GM23338 (cell line): ENCODE measurements around the gene CIAO3. TPM values are rescaled to one million over a fixed set of nuclear protein-coding genes. Genes with fewer than 3 reads are reported as not detected.

Source experiments
- ATAC-seq: fragments of 200-7000 bp; cut with Tn5 transposase; 3 replicates; pipeline ENCODE4 v1.9.1; 2020
- DNase-seq: peaks from one replicate; pipeline ENCODE4 v3.0.0-alpha.2; 2015; ENCODE audit warnings: low spot score
- H2AFZ ChIP-seq: fragments of 200-600 bp; sonication (generic); 2 replicates; pipeline ENCODE4 v1.8.0; 2016; ENCODE audit warnings: antibody characterized with exemption, mild to moderate bottlenecking, moderate library complexity
- H3F3A ChIP-seq: fragments of 200-600 bp; sonication (generic); replicated peaks from 2 replicates; pipeline ENCODE4 v1.8.0; 2017; ENCODE audit warnings: antibody characterized with exemption, mixed run types, low read depth
- H3K27ac ChIP-seq: fragments of 200-600 bp; sonication (generic); 2 replicates; pipeline ENCODE4 v1.6.1; 2016; ENCODE audit warnings: low read depth
- H3K27me3 ChIP-seq: fragments of 200-600 bp; sonication (generic); 2 replicates; pipeline ENCODE4 v1.8.0; 2016; ENCODE audit warnings: mild to moderate bottlenecking, mixed run types, moderate library complexity; ENCODE audit not compliant: insufficient read depth
- H3K36me3 ChIP-seq: fragments of 200-600 bp; sonication (generic); 2 replicates; pipeline ENCODE4 v1.8.0; 2016; ENCODE audit warnings: mild to moderate bottlenecking; ENCODE audit not compliant: insufficient read depth
- H3K4me1 ChIP-seq: fragments of 200-600 bp; sonication (generic); 2 replicates; pipeline ENCODE4 v1.8.0; 2016; ENCODE audit warnings: mild to moderate bottlenecking, moderate library complexity; ENCODE audit not compliant: insufficient read depth
- H3K4me2 ChIP-seq: fragments of 200-600 bp; sonication (generic); 2 replicates; pipeline ENCODE4 v1.7.1; 2017; ENCODE audit warnings: mixed run types
- H3K4me3 ChIP-seq: fragments of 200-600 bp; sonication (generic); 2 replicates; pipeline ENCODE4 v1.6.1; 2016; ENCODE audit warnings: mixed run types
- H3K79me2 ChIP-seq: fragments of 200-600 bp; sonication (generic); replicated peaks from 2 replicates; pipeline ENCODE4 v1.8.0; 2017; ENCODE audit warnings: mild to moderate bottlenecking; ENCODE audit not compliant: insufficient read depth
- H3K9me2 ChIP-seq: fragments of 200-600 bp; sonication (generic); 2 replicates; pipeline ENCODE4 v1.8.0; 2017; ENCODE audit not compliant: insufficient read depth
- H4K20me1 ChIP-seq: fragments of 200-600 bp; sonication (generic); replicated peaks from 2 replicates; pipeline ENCODE4 v1.8.0; 2017; ENCODE audit warnings: mild to moderate bottlenecking; ENCODE audit not compliant: insufficient read depth
- H3K27ac Mint-ChIP-seq: 2 replicates; pipeline ENCODE4 v1.8.0; 2020; ENCODE audit warnings: inconsistent platforms, mild to moderate bottlenecking, moderate library complexity, mixed read lengths
- H3K27me3 Mint-ChIP-seq: 3 replicates; pipeline ENCODE4 v1.8.0; 2022; ENCODE audit warnings: low read depth, mild to moderate bottlenecking, moderate library complexity, mixed read lengths, inconsistent platforms; ENCODE audit not compliant: insufficient read depth, poor library complexity
- H3K36me3 Mint-ChIP-seq: 3 replicates; pipeline ENCODE4 v1.8.0; 2021; ENCODE audit warnings: low read depth, mild to moderate bottlenecking, inconsistent platforms, moderate library complexity, mixed read lengths
- H3K4me1 Mint-ChIP-seq: 3 replicates; pipeline ENCODE4 v1.8.0; 2020; ENCODE audit warnings: mild to moderate bottlenecking, inconsistent platforms, mixed read lengths
- H3K4me3 Mint-ChIP-seq: 3 replicates; pipeline ENCODE4 v1.8.0; 2021; ENCODE audit warnings: moderate library complexity, mild to moderate bottlenecking, inconsistent platforms, mixed read lengths
- H3K9me3 Mint-ChIP-seq: 3 replicates; pipeline ENCODE4 v1.8.0; 2020; ENCODE audit warnings: moderate library complexity, mild to moderate bottlenecking, inconsistent platforms, mixed read lengths
- EZH2phosphoT487 ChIP-seq: fragments of 200-600 bp; sonication (generic); IDR thresholded peaks from one replicate; pipeline ENCODE4 v1.8.1; 2018; ENCODE audit warnings: antibody characterized with exemption; ENCODE audit not compliant: unreplicated experiment
- JUNB ChIP-seq: IDR thresholded peaks from one replicate; pipeline ENCODE4 v1.6.1; 2016; ENCODE audit warnings: antibody characterized with exemption; ENCODE audit not compliant: unreplicated experiment
- STAT1 ChIP-seq: IDR thresholded peaks from one replicate; pipeline ENCODE4 v1.6.1; 2016; ENCODE audit warnings: antibody characterized with exemption; ENCODE audit not compliant: unreplicated experiment
- polyA plus RNA-seq: library from polyadenylated mRNA; unstranded; fragments of >200 nt; fragmentation: Nextera tagmentation; extraction: Ambion mirVana; gene quantifications from 2 replicates; pipeline ENCODE4 v1.2.1, GENCODE V29; 2016
- total RNA-seq: library from RNA; depleted of rRNA; stranded (reverse); fragments of >200 nt; shearing (Covaris generic); gene quantifications from 2 replicates; pipeline ENCODE4 v1.2.3, GENCODE V29; 2014
- TF ChIP-seq, protein P1 (sequence below): fragments of 250-450 bp; sonication (Bioruptor Pico); IDR thresholded peaks from 2 replicates; pipeline ENCODE4 v1.5.0; 2020; ENCODE audit warnings: mild to moderate bottlenecking, moderate library complexity

Gene CIAO3
- total and polyA plus RNA-seq, 2 experiments from 2014 or later: 13.0 to 42.3 TPM

DNA sequence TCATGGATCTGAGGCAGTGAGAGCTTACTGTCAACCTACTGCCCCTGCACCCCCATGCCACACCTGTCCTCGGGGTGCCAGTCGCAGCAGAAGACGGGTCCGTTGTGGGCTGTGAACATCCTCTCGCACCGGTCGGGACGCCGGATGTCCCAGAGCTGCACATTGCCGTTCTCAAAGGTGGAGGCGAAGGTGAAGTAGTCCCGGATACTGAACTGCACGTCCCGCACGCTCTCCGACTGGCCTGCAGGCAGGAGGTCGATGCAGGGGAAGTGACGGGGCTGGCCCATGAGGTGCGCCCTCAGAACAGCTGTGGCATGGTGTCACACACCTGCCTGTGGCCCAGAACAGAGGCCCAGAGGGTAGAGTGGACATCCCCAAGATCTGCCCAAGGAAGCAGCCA lies 53.3 kb downstream of the CIAO3 start (continued):
- TF ChIP-seq, protein P1, sequence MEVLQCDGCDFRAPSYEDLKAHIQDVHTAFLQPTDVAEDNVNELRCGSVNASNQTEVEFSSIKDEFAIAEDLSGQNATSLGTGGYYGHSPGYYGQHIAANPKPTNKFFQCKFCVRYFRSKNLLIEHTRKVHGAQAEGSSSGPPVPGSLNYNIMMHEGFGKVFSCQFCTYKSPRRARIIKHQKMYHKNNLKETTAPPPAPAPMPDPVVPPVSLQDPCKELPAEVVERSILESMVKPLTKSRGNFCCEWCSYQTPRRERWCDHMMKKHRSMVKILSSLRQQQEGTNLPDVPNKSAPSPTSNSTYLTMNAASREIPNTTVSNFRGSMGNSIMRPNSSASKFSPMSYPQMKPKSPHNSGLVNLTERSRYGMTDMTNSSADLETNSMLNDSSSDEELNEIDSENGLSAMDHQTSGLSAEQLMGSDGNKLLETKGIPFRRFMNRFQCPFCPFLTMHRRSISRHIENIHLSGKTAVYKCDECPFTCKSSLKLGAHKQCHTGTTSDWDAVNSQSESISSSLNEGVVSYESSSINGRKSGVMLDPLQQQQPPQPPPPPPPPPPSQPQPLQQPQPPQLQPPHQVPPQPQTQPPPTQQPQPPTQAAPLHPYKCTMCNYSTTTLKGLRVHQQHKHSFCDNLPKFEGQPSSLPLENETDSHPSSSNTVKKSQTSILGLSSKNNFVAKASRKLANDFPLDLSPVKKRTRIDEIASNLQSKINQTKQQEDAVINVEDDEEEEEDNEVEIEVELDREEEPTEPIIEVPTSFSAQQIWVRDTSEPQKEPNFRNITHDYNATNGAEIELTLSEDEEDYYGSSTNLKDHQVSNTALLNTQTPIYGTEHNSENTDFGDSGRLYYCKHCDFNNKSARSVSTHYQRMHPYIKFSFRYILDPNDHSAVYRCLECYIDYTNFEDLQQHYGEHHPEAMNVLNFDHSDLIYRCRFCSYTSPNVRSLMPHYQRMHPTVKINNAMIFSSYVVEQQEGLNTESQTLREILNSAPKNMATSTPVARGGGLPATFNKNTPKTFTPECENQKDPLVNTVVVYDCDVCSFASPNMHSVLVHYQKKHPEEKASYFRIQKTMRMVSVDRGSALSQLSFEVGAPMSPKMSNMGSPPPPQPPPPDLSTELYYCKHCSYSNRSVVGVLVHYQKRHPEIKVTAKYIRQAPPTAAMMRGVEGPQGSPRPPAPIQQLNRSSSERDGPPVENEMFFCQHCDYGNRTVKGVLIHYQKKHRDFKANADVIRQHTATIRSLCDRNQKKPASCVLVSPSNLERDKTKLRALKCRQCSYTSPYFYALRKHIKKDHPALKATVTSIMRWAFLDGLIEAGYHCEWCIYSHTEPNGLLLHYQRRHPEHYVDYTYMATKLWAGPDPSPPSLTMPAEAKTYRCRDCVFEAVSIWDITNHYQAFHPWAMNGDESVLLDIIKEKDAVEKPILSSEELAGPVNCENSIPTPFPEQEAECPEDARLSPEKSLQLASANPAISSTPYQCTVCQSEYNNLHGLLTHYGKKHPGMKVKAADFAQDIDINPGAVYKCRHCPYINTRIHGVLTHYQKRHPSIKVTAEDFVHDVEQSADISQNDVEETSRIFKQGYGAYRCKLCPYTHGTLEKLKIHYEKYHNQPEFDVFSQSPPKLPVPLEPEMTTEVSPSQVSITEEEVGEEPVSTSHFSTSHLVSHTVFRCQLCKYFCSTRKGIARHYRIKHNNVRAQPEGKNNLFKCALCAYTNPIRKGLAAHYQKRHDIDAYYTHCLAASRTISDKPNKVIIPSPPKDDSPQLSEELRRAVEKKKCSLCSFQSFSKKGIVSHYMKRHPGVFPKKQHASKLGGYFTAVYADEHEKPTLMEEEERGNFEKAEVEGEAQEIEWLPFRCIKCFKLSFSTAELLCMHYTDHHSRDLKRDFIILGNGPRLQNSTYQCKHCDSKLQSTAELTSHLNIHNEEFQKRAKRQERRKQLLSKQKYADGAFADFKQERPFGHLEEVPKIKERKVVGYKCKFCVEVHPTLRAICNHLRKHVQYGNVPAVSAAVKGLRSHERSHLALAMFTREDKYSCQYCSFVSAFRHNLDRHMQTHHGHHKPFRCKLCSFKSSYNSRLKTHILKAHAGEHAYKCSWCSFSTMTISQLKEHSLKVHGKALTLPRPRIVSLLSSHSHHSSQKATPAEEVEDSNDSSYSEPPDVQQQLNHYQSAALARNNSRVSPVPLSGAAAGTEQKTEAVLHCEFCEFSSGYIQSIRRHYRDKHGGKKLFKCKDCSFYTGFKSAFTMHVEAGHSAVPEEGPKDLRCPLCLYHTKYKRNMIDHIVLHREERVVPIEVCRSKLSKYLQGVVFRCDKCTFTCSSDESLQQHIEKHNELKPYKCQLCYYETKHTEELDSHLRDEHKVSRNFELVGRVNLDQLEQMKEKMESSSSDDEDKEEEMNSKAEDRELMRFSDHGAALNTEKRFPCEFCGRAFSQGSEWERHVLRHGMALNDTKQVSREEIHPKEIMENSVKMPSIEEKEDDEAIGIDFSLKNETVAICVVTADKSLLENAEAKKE: no peak
- TF ChIP-seq EZH2phosphoT487 (no peak), STAT1 (no peak), JUNB (no peak)

DNA sequence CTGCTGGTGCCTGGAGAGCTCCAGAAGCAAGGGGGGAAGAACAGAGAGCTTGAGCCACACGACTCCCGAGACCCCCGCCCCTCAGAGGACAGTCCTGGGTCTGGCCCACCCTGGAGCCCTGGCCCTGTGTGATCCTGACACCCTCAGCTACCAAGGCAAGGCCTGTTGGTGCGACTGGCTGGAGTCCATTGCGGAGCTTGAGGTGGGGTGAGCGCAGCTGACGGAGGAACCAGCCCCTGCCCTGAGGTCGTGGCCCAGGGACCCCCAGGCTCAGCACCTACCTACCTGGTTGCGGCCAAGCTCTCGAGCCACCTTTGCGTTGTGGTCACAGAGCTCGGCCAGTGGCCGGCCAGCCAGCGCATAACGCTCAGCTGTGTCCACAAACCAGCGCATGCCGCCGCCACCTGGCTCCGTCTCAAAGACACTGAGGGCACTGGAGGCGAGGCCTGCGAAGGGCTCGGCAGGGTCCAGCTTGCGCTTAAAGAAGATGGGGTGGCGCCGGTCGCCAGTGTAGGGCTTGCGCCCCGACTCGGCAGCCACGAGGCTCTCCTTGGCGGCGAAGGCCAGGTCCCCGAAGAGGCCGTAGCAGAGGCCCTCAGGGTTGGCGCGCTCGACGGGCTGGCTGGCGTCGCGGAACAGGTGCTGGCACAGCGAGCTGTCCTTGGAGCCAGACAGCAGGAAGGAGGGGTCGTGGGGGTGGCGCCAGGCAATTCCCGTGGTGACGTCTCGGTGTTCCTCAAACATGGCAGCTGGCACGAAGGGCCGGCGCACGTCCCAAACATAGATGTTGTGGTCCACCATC lies 54.1 kb downstream of the CIAO3 start:
- Mint-ChIP-seq H3K4me3 (no peak overlapping the region), H3K4me1 (peaks cover 8% of the 10 kb centered on the region), H3K27me3 (peaks cover 21% of the 10 kb centered on the region), H3K27ac (no peak overlapping the region), H3K36me3 (peaks cover 26% of the 10 kb centered on the region), H3K9me3 (no peaks in the 10 kb centered on the region; the same call in 1 of the 3 replicates)
- Histone ChIP-seq H3K4me1 (peaks cover 5% of the 10 kb centered on the region; the same call in 1 of the 2 replicates), H3K4me2 (no peak overlapping the region), H3K27ac (no peak overlapping the region), H3K36me3 (no peaks in the 10 kb centered on the region; the same call in 1 of the 2 replicates), H4K20me1 (peaks cover 8% of the 10 kb centered on the region; the same call in 1 of the 2 replicates), H3K9me2 (no peaks in the 10 kb centered on the region), H2AFZ (no peak overlapping the region), H3F3A (peaks cover 16% of the 10 kb centered on the region), H3K27me3 (peaks cover 10% of the 10 kb centered on the region), H3K4me3 (no peak overlapping the region), H3K79me2 (no peaks in the 10 kb centered on the region; the same call in 1 of the 2 replicates)
- no peak for DNase-seq
- ATAC-seq: no peak
- no peak for TF ChIP-seq JUNB
- TF ChIP-seq, protein P1: no peak
